Measurements from ENCODE around the gene PIH1D2. TPM values are rescaled to one million over a fixed set of nuclear protein-coding genes. Genes with fewer than 3 reads are reported as not detected.

PIH1D2 gene, protein sequence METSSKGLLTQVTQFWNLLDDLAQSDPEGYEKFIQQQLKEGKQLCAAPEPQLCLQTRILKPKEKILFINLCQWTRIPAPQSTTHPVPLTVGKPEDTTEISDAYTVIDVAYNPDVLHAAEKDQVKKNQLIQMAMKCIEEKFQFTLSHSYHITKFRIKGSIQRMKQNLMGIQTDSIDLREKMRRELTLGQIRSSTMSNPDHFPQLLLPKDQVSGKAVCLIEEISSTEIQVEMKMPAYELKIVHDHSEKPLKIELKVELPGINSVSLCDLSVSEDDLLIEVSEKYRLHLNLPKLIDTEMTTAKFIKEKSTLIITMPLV
- polyA plus RNA-seq (2011; rRNA removed), result 1.4 and 1.9 TPM in 2 replicates
- 0.42 and 0.56 TPM in 2 replicates for polyA plus RNA-seq (2012; cell fraction: cytosol; rRNA removed)
- 0.17 and 0.21 TPM in 2 replicates for polyA plus RNA-seq (2012; cell fraction: nucleus; rRNA removed)
- polyA plus RNA-seq (2017; fragmentation: RNase III; extraction: RNeasy Plus Mini Kit Qiagen cat#74134 plus additional on column Dnase treatment), result 0.98 to 1.3 TPM (median 1.2 TPM) in 3 replicates
- polyA minus RNA-seq (2011; rRNA and poly(A)+ RNA removed), result 0.24 and 0.29 TPM in 2 replicates

DNA sequence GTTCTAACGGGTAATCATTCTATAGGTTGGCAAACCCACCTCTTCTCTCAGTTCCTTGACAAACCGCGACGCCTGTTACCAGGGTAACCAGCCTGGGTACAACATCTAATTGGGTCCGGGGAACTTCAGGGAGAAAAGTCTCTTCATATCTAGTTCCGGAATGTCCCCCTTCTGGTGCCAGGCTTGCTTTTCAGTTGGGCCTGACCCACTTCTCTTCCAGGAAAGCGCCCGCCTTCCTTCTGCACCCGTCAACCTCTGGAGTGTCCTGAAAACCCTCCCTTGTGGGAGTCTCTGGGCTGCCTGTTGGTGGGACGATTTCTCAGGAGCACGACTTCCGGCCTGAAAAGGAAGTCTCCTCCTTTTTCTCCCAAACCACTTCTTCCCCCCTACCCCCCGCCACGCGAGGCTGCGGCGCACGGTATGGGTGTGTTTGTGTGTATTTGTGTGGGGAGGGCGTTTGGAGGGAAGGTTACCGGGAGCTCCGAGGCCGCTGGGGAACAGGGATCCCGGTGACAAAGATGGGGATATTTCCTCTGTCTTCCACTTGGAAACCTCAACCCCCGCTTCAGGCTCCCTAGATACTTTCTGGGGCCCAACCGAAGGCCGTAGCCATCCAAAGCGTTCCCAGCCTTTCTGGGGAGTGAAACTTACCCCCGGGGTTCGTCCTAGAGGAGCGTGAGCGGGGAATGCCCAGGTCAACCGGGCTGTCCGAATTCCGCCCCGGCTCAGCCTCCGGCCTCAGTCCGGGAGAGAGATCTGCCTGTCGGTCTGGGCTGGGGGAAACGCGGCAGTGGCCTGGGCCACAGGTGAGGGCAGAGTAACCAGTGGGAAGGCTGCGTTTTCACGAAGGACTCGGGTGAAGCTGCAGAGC lies at the start of gene PIH1D2, which contains the start of gene NKAPD1:
PIH1D2 (minus strand) TSS at position 77 of the 871 bp plus-strand sequence. CDS start 843 bp downstream, outside the sequence.
NKAPD1 (plus strand) TSS at position 359 of the 871 bp plus-strand sequence. CDS start 1,276 bp downstream, outside the sequence.
- H3K4me1 ChIP-seq, result peaks cover 11% of the 10 kb centered on the region; the same call in 1 of the 3 replicates
- DNase-seq (ENCODE audit: low read depth in 1 of 2, low spot score in 1 of 2) (peak; percentile 73 to 89), ATAC-seq (peak; percentile 90 to 96), FAIRE-seq (no peak)
- peak within 1 kb of the TSS; percentile 94 for H3K4me3 ChIP-seq
- TF ChIP-seq POLR2A (IDR thresholded peaks at IDR 0.05; ENCODE audit: low read length) (peak; percentile 28; the same call in 1 of the 2 replicates), PHF8 (IDR thresholded peaks at IDR 0.05; ENCODE audit: borderline replicate concordance, low read depth) (peak; percentile 46; the same call in 1 of the 2 replicates), HOXB5 (CRISPR knock-in tag; IDR thresholded peaks at IDR 0.05) (0 out of 2 replicates have a peak, but pooled peaks have one; percentile 26), POLR2AphosphoS2 (conservative IDR thresholded peaks at IDR 0.05; ENCODE audit: low read length) (no peak), MYC (IDR thresholded peaks at IDR 0.05; ENCODE audit: borderline replicate concordance, low read length) (peak; percentile 19; the same call in 1 of the 2 replicates), KDM5A (IDR thresholded peaks at IDR 0.05) (peak; percentile 75), ZC3H11A (IDR thresholded peaks at IDR 0.05) (peak; percentile 3; the same call in 1 of the 2 replicates), MAZ (IDR thresholded peaks at IDR 0.05; ENCODE audit: borderline replicate concordance, low read depth, low read length) (no peak), JUN (IDR thresholded peaks at IDR 0.05) (peak in 1 of 2 experiments; percentile 71; a peak in 3 of 5 replicates)
- TF ChIP-seq, protein P1, sequence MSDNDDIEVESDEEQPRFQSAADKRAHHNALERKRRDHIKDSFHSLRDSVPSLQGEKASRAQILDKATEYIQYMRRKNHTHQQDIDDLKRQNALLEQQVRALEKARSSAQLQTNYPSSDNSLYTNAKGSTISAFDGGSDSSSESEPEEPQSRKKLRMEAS (IDR thresholded peaks at IDR 0.05), result peak; percentile 75
- ChIA-PET CTCF (no interaction called here), POLR2A (interaction anchor here (1.5 kb wide), 1 partner anchor 12 kb away, joined by 5 read pairs; the partner anchor contains the start of genes SDHD and TIMM8B)
- H3K9me3 ChIP-seq, result no peaks in the 10 kb centered on the region
- peak within 1 kb of the TSS; percentile 96 for H3K27ac ChIP-seq
- H3K4me2 ChIP-seq, result peak within 1 kb of the TSS; percentile 94
- 6% methylated on average over 24 of the region's 43 CpGs for WGBS (ENCODE audit: missing lambda C conversion rate)

DNA sequence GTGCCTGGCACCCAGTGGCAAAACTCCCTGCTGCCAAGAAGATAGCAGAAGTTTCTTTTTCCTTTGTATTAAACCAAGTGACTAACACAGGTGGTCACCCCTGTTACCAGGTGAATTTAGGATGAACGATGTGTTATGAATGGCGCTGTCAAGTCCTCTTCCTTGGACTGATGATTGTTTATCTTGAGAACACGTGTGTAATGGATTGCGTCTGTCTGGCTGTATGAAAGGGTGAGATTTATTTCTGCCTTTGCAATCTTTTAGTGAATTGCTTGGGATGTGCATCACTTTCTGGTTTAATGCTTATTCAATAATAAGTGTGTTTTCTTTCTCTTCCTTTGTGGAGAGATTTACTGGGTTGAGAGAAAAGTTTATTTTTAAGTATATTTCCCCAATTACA lies 49.3 kb upstream of the PIH1D2 start:
- peaks cover 3% of the 10 kb centered on the region for H3K4me1 ChIP-seq
- no peak overlapping the region for H3K4me3 ChIP-seq
- ATAC-seq, result no peak
- FAIRE-seq, result no peak
- no peak overlapping the region for H3K27ac ChIP-seq
- TF ChIP-seq ZC3H11A (IDR thresholded peaks at IDR 0.05), result no peak
- TF ChIP-seq, protein P2, sequence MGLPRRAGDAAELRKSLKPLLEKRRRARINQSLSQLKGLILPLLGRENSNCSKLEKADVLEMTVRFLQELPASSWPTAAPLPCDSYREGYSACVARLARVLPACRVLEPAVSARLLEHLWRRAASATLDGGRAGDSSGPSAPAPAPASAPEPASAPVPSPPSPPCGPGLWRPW (IDR thresholded peaks at IDR 0.05), result no peak
- TF ChIP-seq ESRRA (IDR thresholded peaks at IDR 0.05; ENCODE audit: borderline replicate concordance, low read length), result no peak
- no peak for TF ChIP-seq BHLHE40 (IDR thresholded peaks at IDR 0.05; ENCODE audit: low read depth, low read length)
- TF ChIP-seq EHF (CRISPR knock-in tag; IDR thresholded peaks at IDR 0.05), result no peak
- no peak for TF ChIP-seq EP300 (IDR thresholded peaks at IDR 0.05)
- TF ChIP-seq, protein P3, sequence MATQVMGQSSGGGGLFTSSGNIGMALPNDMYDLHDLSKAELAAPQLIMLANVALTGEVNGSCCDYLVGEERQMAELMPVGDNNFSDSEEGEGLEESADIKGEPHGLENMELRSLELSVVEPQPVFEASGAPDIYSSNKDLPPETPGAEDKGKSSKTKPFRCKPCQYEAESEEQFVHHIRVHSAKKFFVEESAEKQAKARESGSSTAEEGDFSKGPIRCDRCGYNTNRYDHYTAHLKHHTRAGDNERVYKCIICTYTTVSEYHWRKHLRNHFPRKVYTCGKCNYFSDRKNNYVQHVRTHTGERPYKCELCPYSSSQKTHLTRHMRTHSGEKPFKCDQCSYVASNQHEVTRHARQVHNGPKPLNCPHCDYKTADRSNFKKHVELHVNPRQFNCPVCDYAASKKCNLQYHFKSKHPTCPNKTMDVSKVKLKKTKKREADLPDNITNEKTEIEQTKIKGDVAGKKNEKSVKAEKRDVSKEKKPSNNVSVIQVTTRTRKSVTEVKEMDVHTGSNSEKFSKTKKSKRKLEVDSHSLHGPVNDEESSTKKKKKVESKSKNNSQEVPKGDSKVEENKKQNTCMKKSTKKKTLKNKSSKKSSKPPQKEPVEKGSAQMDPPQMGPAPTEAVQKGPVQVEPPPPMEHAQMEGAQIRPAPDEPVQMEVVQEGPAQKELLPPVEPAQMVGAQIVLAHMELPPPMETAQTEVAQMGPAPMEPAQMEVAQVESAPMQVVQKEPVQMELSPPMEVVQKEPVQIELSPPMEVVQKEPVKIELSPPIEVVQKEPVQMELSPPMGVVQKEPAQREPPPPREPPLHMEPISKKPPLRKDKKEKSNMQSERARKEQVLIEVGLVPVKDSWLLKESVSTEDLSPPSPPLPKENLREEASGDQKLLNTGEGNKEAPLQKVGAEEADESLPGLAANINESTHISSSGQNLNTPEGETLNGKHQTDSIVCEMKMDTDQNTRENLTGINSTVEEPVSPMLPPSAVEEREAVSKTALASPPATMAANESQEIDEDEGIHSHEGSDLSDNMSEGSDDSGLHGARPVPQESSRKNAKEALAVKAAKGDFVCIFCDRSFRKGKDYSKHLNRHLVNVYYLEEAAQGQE (IDR thresholded peaks at IDR 0.05), result no peak
- TF ChIP-seq, protein P4, sequence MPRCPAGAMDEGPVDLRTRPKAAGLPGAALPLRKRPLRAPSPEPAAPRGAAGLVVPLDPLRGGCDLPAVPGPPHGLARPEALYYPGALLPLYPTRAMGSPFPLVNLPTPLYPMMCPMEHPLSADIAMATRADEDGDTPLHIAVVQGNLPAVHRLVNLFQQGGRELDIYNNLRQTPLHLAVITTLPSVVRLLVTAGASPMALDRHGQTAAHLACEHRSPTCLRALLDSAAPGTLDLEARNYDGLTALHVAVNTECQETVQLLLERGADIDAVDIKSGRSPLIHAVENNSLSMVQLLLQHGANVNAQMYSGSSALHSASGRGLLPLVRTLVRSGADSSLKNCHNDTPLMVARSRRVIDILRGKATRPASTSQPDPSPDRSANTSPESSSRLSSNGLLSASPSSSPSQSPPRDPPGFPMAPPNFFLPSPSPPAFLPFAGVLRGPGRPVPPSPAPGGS (IDR thresholded peaks at IDR 0.05), result no peak
- CTCF ChIA-PET, result interaction anchor here (3.9 kb wide), 1 partner anchor 9 kb away, joined by 16 read pairs; no protein-coding TSS in a partner anchor
- POLR2A ChIA-PET, result no interaction called here
- no peaks in the 10 kb centered on the region for H3K9me3 ChIP-seq
- no peak overlapping the region for H3K4me2 ChIP-seq
- DNase-seq (ENCODE audit: low read depth in 1 of 2, low spot score in 1 of 2), result no peak
- WGBS (ENCODE audit: missing lambda C conversion rate), result 90% methylated on average over 4 of the region's 4 CpGs

Measured in A549 (cell line).